CD4-positive, alpha-beta T cell (primary cell): Measurements from ENCODE around the gene CCP110. TPM values are rescaled to one million over a fixed set of nuclear protein-coding genes. Genes with fewer than 3 reads are reported as not detected.

Experiments used
- total RNA-seq, 174 experiments: library from RNA in 2 of 174; stranded (reverse) in 2 of 174; gene quantifications; one replicate each; pipeline ENCODE4 v1.2.3 and lab custom pipeline; 2021 to 2026

The CCP110 gene
- total RNA-seq, 2 experiments from 2014 or later = 14.8 to 15.4 TPM

Other genes with a start within 250 kb of the CCP110 start
- not detected for gene CLEC19A, start 238.2 kb upstream of the CCP110 start, total RNA-seq
- not detected for gene TMC5, start 106.1 kb upstream of the CCP110 start, total RNA-seq
- 10 to 100 TPM; 22.0 to 22.2 TPM for gene GDE1, start 1.8 kb upstream of the CCP110 start, total RNA-seq
- 10 to 100 TPM; 25.8 to 28.3 TPM for gene VPS35L, start 31.8 kb downstream of the CCP110 start, total RNA-seq
- gene KNOP1, start 194.3 kb downstream of the CCP110 start, total RNA-seq = 1 to 10 TPM; 3.5 to 4.1 TPM
- gene IQCK, start 194.3 kb downstream of the CCP110 start, total RNA-seq = 1 to 10 TPM; 1.6 to 1.7 TPM